ENCODE data around the gene COL13A1.

COL13A1 gene

GRCh38 chr10:69802424-69803161 is 887 bp downstream of the COL13A1 start:
- H3K27ac Mint-ChIP-seq: no peak overlapping the region
- no peaks in the 10 kb centered on the region for H3K9me3 Mint-ChIP-seq
- no peaks in the 10 kb centered on the region for H3K36me3 Mint-ChIP-seq (ENCODE audit: low read depth)
- peaks cover 7% of the 10 kb centered on the region for H3K4me1 Mint-ChIP-seq (ENCODE audit: low read depth)
- DNase-seq: no peak
- H3K27me3 Mint-ChIP-seq: peaks cover 67% of the 10 kb centered on the region
- H3K4me3 Mint-ChIP-seq: no peak overlapping the region

GRCh38 chr10:69803809-69804208 is 2.1 kb downstream of the COL13A1 start:
- H3K36me3 Mint-ChIP-seq (ENCODE audit: low read depth): no peaks in the 10 kb centered on the region
- H3K9me3 Mint-ChIP-seq: no peaks in the 10 kb centered on the region
- no peak for DNase-seq
- peaks cover 56% of the 10 kb centered on the region for H3K27me3 Mint-ChIP-seq
- no peak overlapping the region for H3K27ac Mint-ChIP-seq
- H3K4me3 Mint-ChIP-seq: no peak overlapping the region
- peaks cover 7% of the 10 kb centered on the region for H3K4me1 Mint-ChIP-seq (ENCODE audit: low read depth)

GRCh38 chr10:69804775-69805174 is 3.1 kb downstream of the COL13A1 start:
- H3K9me3 Mint-ChIP-seq: no peaks in the 10 kb centered on the region
- no peaks in the 10 kb centered on the region for H3K36me3 Mint-ChIP-seq (ENCODE audit: low read depth)
- no peak overlapping the region for H3K4me3 Mint-ChIP-seq
- no peak overlapping the region for H3K27ac Mint-ChIP-seq
- peaks cover 48% of the 10 kb centered on the region for H3K27me3 Mint-ChIP-seq
- peaks cover 7% of the 10 kb centered on the region for H3K4me1 Mint-ChIP-seq (ENCODE audit: low read depth)
- DNase-seq: no peak

GRCh38 chr10:69807122-69807521 is 5.4 kb downstream of the COL13A1 start:
- no peak overlapping the region for H3K4me3 Mint-ChIP-seq
- peaks cover under 1% of the 10 kb centered on the region for H3K4me1 Mint-ChIP-seq (ENCODE audit: low read depth)
- H3K27ac Mint-ChIP-seq: no peak overlapping the region
- H3K9me3 Mint-ChIP-seq: no peaks in the 10 kb centered on the region
- no peaks in the 10 kb centered on the region for H3K36me3 Mint-ChIP-seq (ENCODE audit: low read depth)
- peaks cover 26% of the 10 kb centered on the region for H3K27me3 Mint-ChIP-seq
- DNase-seq: no peak

DNA sequence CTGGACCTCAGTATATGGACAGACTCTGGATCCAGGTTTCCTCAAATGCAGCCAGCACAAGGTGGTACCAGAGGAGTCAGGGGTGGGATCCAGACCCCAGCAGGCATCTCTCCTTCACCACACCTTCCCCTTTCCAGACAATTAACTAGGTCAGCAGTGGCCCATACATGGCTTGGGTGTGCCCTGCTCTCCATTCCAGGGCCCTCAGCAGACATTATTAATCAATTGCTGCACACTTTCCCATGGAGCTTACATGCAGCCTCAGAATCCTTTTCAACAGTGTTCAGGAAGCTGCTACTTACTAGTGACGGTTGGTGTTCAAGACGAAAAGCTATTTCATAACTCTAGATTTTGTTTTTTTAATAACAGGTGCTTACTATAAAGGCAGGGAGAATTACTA is 6.0 kb downstream of the COL13A1 start:
- no peaks in the 10 kb centered on the region for H3K4me1 Mint-ChIP-seq (ENCODE audit: low read depth)
- no peak overlapping the region for H3K4me3 Mint-ChIP-seq
- DNase-seq: no peak
- no peak overlapping the region for H3K27ac Mint-ChIP-seq
- H3K9me3 Mint-ChIP-seq: no peaks in the 10 kb centered on the region
- H3K36me3 Mint-ChIP-seq (ENCODE audit: low read depth): no peaks in the 10 kb centered on the region
- H3K27me3 Mint-ChIP-seq: peaks cover 22% of the 10 kb centered on the region

DNA sequence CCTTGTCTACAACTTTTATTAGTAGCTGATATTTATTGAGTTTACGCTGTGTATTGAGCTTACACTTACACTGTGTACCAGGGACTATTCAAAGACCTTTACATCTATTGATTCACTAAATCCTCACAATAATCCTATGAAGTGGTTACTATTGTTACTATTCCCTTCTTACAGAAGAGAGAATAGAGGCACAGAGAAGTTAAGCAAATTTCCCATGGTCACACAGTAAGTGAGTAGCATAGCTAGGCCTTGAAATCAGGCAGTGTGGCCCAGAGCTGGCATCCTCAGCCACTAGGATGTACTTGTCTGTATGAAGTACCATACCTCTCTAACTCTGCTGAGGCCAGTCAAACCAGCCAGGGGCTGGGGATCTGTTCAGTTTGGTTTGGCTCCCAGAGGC is 7.6 kb downstream of the COL13A1 start:
- H3K27ac Mint-ChIP-seq: no peak overlapping the region
- peaks cover 9% of the 10 kb centered on the region for H3K27me3 Mint-ChIP-seq
- H3K4me1 Mint-ChIP-seq (ENCODE audit: low read depth): no peaks in the 10 kb centered on the region
- DNase-seq: no peak
- no peak overlapping the region for H3K4me3 Mint-ChIP-seq
- H3K36me3 Mint-ChIP-seq (ENCODE audit: low read depth): no peaks in the 10 kb centered on the region
- no peaks in the 10 kb centered on the region for H3K9me3 Mint-ChIP-seq

DNA sequence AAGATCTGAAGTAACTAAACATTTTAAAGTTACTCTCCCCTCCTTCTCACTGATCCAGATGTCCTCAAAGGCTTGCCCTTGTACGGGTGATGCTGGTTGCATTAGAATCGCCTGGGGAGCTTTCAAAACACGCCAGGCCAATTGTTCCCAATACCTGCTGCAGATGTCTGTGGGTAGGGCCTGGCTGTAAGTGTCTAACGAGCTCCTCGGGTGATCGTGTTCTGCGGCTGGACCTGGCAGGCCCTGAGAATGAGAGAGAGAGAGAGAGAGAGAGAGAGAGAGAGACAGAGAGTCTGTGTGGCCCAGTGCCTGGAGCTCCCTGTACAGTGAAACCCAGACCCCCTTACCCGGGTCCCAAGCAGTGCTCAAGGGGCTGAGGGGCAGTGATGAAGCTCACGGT is 8.4 kb downstream of the COL13A1 start:
- H3K4me1 Mint-ChIP-seq (ENCODE audit: low read depth): no peaks in the 10 kb centered on the region
- H3K4me3 Mint-ChIP-seq: no peak overlapping the region
- H3K9me3 Mint-ChIP-seq: no peaks in the 10 kb centered on the region
- H3K36me3 Mint-ChIP-seq (ENCODE audit: low read depth): no peaks in the 10 kb centered on the region
- peaks cover 1% of the 10 kb centered on the region for H3K27me3 Mint-ChIP-seq
- no peak overlapping the region for H3K27ac Mint-ChIP-seq
- DNase-seq: no peak

GRCh38 chr10:69810675-69811397 is 9.1 kb downstream of the COL13A1 start:
- no peaks in the 10 kb centered on the region for H3K36me3 Mint-ChIP-seq (ENCODE audit: low read depth)
- H3K27me3 Mint-ChIP-seq: no peaks in the 10 kb centered on the region
- H3K9me3 Mint-ChIP-seq: no peaks in the 10 kb centered on the region
- H3K27ac Mint-ChIP-seq: no peak overlapping the region
- no peak overlapping the region for H3K4me3 Mint-ChIP-seq
- H3K4me1 Mint-ChIP-seq (ENCODE audit: low read depth): no peaks in the 10 kb centered on the region
- DNase-seq: no peak

DNA sequence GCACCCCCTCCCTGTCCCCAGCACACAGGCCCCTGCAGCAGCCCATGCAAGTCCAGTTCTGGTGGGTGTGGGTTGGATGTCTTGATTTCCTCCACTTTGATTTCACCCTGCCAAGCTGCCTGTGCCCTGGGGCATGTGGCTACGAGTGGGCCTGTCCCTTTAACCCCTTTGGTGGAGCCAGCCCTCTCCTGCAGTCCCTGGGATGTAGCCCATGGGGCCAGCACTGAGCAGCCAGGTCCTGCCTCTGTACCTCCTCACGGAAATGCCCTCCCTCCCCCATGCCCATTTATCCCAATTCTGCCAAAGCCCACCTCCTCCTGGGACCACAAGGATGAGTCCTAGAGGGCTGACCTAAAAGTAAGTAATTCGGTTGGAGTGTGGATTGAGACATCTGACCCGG is 11.9 kb downstream of the COL13A1 start:
- no peaks in the 10 kb centered on the region for H3K36me3 Mint-ChIP-seq (ENCODE audit: low read depth)
- peaks cover 3% of the 10 kb centered on the region for H3K27me3 Mint-ChIP-seq
- peaks cover 7% of the 10 kb centered on the region for H3K4me1 Mint-ChIP-seq (ENCODE audit: low read depth)
- H3K27ac Mint-ChIP-seq: no peak overlapping the region
- H3K9me3 Mint-ChIP-seq: no peaks in the 10 kb centered on the region
- DNase-seq: no peak
- H3K4me3 Mint-ChIP-seq: no peak overlapping the region

GRCh38 chr10:69814251-69814650 is 12.5 kb downstream of the COL13A1 start:
- Mint-ChIP-seq H3K9me3 (no peaks in the 10 kb centered on the region), H3K27me3 (peaks cover 3% of the 10 kb centered on the region), H3K4me1 (ENCODE audit: low read depth) (peaks cover 7% of the 10 kb centered on the region), H3K4me3 (no peak overlapping the region), H3K36me3 (ENCODE audit: low read depth) (no peaks in the 10 kb centered on the region), H3K27ac (no peak overlapping the region)
- DNase-seq: no peak

- no peaks in the 10 kb centered on the region for H3K36me3 Mint-ChIP-seq (ENCODE audit: low read depth)
- peaks cover 3% of the 10 kb centered on the region for H3K27me3 Mint-ChIP-seq
- H3K4me3 Mint-ChIP-seq: no peak overlapping the region
- H3K4me1 Mint-ChIP-seq (ENCODE audit: low read depth): peaks cover 12% of the 10 kb centered on the region
- no peak overlapping the region for H3K27ac Mint-ChIP-seq
- no peak for DNase-seq
- no peaks in the 10 kb centered on the region for H3K9me3 Mint-ChIP-seq
These were observed 13.4 kb downstream of the COL13A1 start for GRCh38 chr10:69815104-69815503.

DNA sequence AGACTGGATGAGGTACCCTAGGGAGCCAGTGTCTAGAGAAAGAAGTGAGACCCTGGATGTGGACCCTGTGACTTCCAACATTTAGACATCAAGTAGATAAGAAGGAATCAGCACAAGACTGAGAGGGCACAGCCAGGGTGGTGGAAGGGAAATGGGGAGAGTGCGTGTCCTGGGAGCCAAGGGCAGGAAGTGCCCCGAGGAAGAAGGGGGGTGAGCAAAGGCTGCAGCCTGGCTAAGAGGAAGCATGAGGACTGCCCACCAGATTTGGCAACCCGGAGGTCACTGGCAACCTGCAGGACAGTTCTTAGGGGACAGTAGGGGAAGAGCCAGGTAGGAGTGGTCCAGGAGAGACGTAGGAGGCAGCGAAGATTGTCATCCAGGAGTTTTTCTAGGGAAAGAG is 14.8 kb downstream of the COL13A1 start:
- H3K9me3 Mint-ChIP-seq: no peaks in the 10 kb centered on the region
- peaks cover 13% of the 10 kb centered on the region for H3K4me1 Mint-ChIP-seq (ENCODE audit: low read depth)
- H3K27me3 Mint-ChIP-seq: peaks cover 3% of the 10 kb centered on the region
- H3K36me3 Mint-ChIP-seq (ENCODE audit: low read depth): no peaks in the 10 kb centered on the region
- DNase-seq: no peak
- no peak overlapping the region for H3K27ac Mint-ChIP-seq
- no peak overlapping the region for H3K4me3 Mint-ChIP-seq

GRCh38 chr10:69817078-69817581 is 15.4 kb downstream of the COL13A1 start:
- H3K27ac Mint-ChIP-seq: no peak overlapping the region
- peaks cover 3% of the 10 kb centered on the region for H3K27me3 Mint-ChIP-seq
- H3K4me3 Mint-ChIP-seq: no peak overlapping the region
- no peaks in the 10 kb centered on the region for H3K9me3 Mint-ChIP-seq
- H3K4me1 Mint-ChIP-seq (ENCODE audit: low read depth): peaks cover 13% of the 10 kb centered on the region
- no peak for DNase-seq
- H3K36me3 Mint-ChIP-seq (ENCODE audit: low read depth): no peaks in the 10 kb centered on the region

DNA sequence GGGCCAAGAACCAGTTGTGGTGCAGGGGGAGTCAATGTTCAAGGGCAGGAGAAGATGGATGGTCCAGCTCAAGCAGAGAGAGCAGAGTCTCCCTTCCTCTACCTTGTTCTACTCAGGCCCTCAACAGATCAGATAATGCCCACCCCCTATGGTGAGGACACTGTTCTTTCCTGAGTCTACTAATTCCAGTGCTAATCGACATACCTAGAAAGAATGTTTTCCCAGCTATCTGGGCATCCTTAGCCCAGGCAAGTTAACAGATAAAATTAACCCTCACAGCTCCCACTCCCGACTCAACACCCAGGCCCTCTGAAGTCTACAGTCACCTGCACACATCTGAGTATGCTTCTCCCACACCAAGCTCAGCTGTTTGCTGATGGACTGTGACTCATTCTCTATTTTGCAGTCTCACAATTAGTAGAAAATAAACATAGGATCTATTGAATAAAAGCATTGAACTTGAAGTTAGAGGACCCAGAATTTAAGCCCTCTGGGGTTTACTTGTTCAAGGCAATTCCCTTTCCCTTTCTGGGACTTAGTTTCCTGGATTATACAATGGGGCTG is 17.1 kb downstream of the COL13A1 start:
- H3K4me3 Mint-ChIP-seq: no peak overlapping the region

More for the DNA sequence above, 17.1 kb downstream of the COL13A1 start:
- peaks cover 3% of the 10 kb centered on the region for H3K27me3 Mint-ChIP-seq
- H3K27ac Mint-ChIP-seq: no peak overlapping the region
- no peaks in the 10 kb centered on the region for H3K9me3 Mint-ChIP-seq
- no peak for DNase-seq
- no peaks in the 10 kb centered on the region for H3K36me3 Mint-ChIP-seq (ENCODE audit: low read depth)
- H3K4me1 Mint-ChIP-seq (ENCODE audit: low read depth): peaks cover 13% of the 10 kb centered on the region
